Fibroblast of the aortic adventitia (primary cell): Measurements from ENCODE around the gene CYB5R4. TPM values are rescaled to one million over a fixed set of nuclear protein-coding genes. Genes with fewer than 3 reads are reported as not detected.
"Not testable (repeated sequence)": the region's sequence is repeated elsewhere in the genome, so short reads cannot be mapped to it uniquely, and the experiment has no call there.

Experiments used
- DNase-seq: peaks from one replicate; pipeline ENCODE4 v3.0.0-alpha.2; 2010; ENCODE audit warnings: low read depth
- H3K4me3 ChIP-seq: 2 replicates; pipeline ENCODE4 v1.5.1; 2011; ENCODE audit warnings: low read depth, mild to moderate bottlenecking, control low read depth, low read length, moderate library complexity
- CTCF ChIP-seq: IDR thresholded peaks from 2 replicates; pipeline ENCODE4 v1.5.1; 2011; ENCODE audit warnings: mild to moderate bottlenecking, low read length, control low read depth, inconsistent platforms; ENCODE audit not compliant: insufficient read depth
- total RNA-seq: library from RNA; depleted of rRNA; stranded (reverse); fragments of >200 nt; gene quantifications from 2 replicates; pipeline ENCODE4 v1.2.3, GENCODE V29; 2012; ENCODE audit warnings: low replicate concordance

Gene CYB5R4
- total RNA-seq, 1 donor = 7.2 TPM

GRCh38 chr6:83928286-83928685 is 68.8 kb downstream of the CYB5R4 start:
- TF ChIP-seq CTCF = no peak
- no peak for DNase-seq
- H3K4me3 ChIP-seq = no peak overlapping the region

GRCh38 chr6:83946201-83946833 is 86.8 kb downstream of the CYB5R4 start:
- not testable (repeated sequence) for DNase-seq, H3K4me3 ChIP-seq

GRCh38 chr6:83947983-83948382 is 88.5 kb downstream of the CYB5R4 start:
- H3K4me3 ChIP-seq, DNase-seq: not testable (repeated sequence)

- DNase-seq = no peak
- no peak overlapping the region for H3K4me3 ChIP-seq
- no peak for TF ChIP-seq CTCF
Measured at GRCh38 chr6:83948851-83949250, 89.4 kb downstream of the CYB5R4 start.

- not testable (repeated sequence) for H3K4me3 ChIP-seq, DNase-seq
Measured at GRCh38 chr6:83951423-83951822, 91.9 kb downstream of the CYB5R4 start.

GRCh38 chr6:83952830-83953229 is 93.3 kb downstream of the CYB5R4 start:
- DNase-seq = peak; percentile 13

GRCh38 chr6:83954371-83954770 is 94.9 kb downstream of the CYB5R4 start:
- no peak overlapping the region for H3K4me3 ChIP-seq
- DNase-seq = no peak
- no peak for TF ChIP-seq CTCF

More at GRCh38 chr6:83952830-83953229, 93.3 kb downstream of the CYB5R4 start:
- no peak for TF ChIP-seq CTCF
- H3K4me3 ChIP-seq = no peak overlapping the region

GRCh38 chr6:83958241-83958685 is 98.8 kb downstream of the CYB5R4 start:
- TF ChIP-seq CTCF = no peak
- no peak overlapping the region for H3K4me3 ChIP-seq
- peak; percentile 39 for DNase-seq
